ENCODE measurements around the gene MMP24. TPM values are rescaled to one million over a fixed set of nuclear protein-coding genes. Genes with fewer than 3 reads are reported as not detected.
A peak's percentile ranks its signal among the peaks of the same experiment; 100 is the strongest.

The MMP24 gene
- total RNA-seq, 1 experiment from 2014 or later = not detected

GRCh38 chr20:35279040-35279439 lies 52.5 kb downstream of the MMP24 start:
- no TSS peak for BruUV-seq (replicated peaks)
- no peak for TF ChIP-seq CTCF (IDR thresholded peaks at IDR 0.05; ENCODE audit: unreplicated experiment)
- intact Hi-C loops (cut with micrococcal nuclease) = no loop called here
- Mint-ChIP-seq H3K4me3 (ENCODE audit: unreplicated experiment) (peak overlapping the region; percentile 98), H3K27ac (ENCODE audit: low read depth, unreplicated experiment) (peak overlapping the region; percentile 87), H3K36me3 (ENCODE audit: insufficient read depth, unreplicated experiment) (peaks cover 64% of the 10 kb centered on the region), H3K27me3 (ENCODE audit: insufficient read depth, unreplicated experiment) (no peaks in the 10 kb centered on the region), H3K9me3 (ENCODE audit: unreplicated experiment) (no peaks in the 10 kb centered on the region), H3K4me1 (ENCODE audit: insufficient read depth, unreplicated experiment) (peaks cover 26% of the 10 kb centered on the region)
- ChIA-PET CTCF (interaction anchor here (0.5 to 3.5 kb wide), 9 partner anchors 10 to 739 kb away, joined by 3 to 22 read pairs (median 4); partner anchors contain the start of genes EDEM2 and GDF5), POLR2A (interaction anchor here (0.6 to 7.3 kb wide), 10 partner anchors 9 to 463 kb away, joined by 3 to 92 read pairs (median 4); partner anchors contain the start of genes CEP250, EDEM2, RBM39 and UQCC1)
- DNase-seq (ENCODE audit: unreplicated experiment) = peak; percentile 66

GRCh38 chr20:35279533-35280174 lies 53.2 kb downstream of the MMP24 start:
- H3K4me3 Mint-ChIP-seq (ENCODE audit: unreplicated experiment) = no peak overlapping the region
- TF ChIP-seq CTCF (IDR thresholded peaks at IDR 0.05; ENCODE audit: unreplicated experiment) = no peak
- no peak for DNase-seq (ENCODE audit: unreplicated experiment)
- intact Hi-C loops (cut with micrococcal nuclease) = no loop called here
- POLR2A ChIA-PET = interaction anchor here (0.6 to 7.3 kb wide), 9 partner anchors 10 to 463 kb away, joined by 3 to 92 read pairs (median 3); partner anchors contain the start of genes CEP250, EDEM2, RBM39 and UQCC1
- no peaks in the 10 kb centered on the region for H3K9me3 Mint-ChIP-seq (ENCODE audit: unreplicated experiment)
- H3K27ac Mint-ChIP-seq (ENCODE audit: low read depth, unreplicated experiment) = peak overlapping the region; percentile 87
- peaks cover 64% of the 10 kb centered on the region for H3K36me3 Mint-ChIP-seq (ENCODE audit: insufficient read depth, unreplicated experiment)
- CTCF ChIA-PET = interaction anchor here (0.5 to 3.5 kb wide), 11 partner anchors 11 to 740 kb away, joined by 3 to 22 read pairs (median 4); partner anchors contain the start of genes EDEM2 and GDF5
- H3K4me1 Mint-ChIP-seq (ENCODE audit: insufficient read depth, unreplicated experiment) = peaks cover 27% of the 10 kb centered on the region
- no peaks in the 10 kb centered on the region for H3K27me3 Mint-ChIP-seq (ENCODE audit: insufficient read depth, unreplicated experiment)
- no TSS peak for BruUV-seq (replicated peaks)

GRCh38 chr20:35280523-35280922 lies 54.0 kb downstream of the MMP24 start:
- ChIA-PET CTCF (interaction anchor here (0.6 to 3.5 kb wide), 5 partner anchors 11 to 166 kb away, joined by 3 to 22 read pairs (median 7); partner anchors contain the start of gene GDF5), POLR2A (interaction anchor here (0.6 to 7.3 kb wide), 6 partner anchors 9 to 456 kb away, joined by 3 to 92 read pairs (median 3); partner anchors contain the start of gene CEP250)
- no peak for DNase-seq (ENCODE audit: unreplicated experiment)
- BruUV-seq (replicated peaks) = no TSS peak
- H3K27ac Mint-ChIP-seq (ENCODE audit: low read depth, unreplicated experiment) = no peak overlapping the region
- TF ChIP-seq CTCF (IDR thresholded peaks at IDR 0.05; ENCODE audit: unreplicated experiment) = no peak
- H3K36me3 Mint-ChIP-seq (ENCODE audit: insufficient read depth, unreplicated experiment) = peaks cover 67% of the 10 kb centered on the region
- H3K4me1 Mint-ChIP-seq (ENCODE audit: insufficient read depth, unreplicated experiment) = peaks cover 33% of the 10 kb centered on the region
- H3K4me3 Mint-ChIP-seq (ENCODE audit: unreplicated experiment) = no peak overlapping the region
- no peaks in the 10 kb centered on the region for H3K27me3 Mint-ChIP-seq (ENCODE audit: insufficient read depth, unreplicated experiment)
- intact Hi-C loops (cut with micrococcal nuclease) = no loop called here
- H3K9me3 Mint-ChIP-seq (ENCODE audit: unreplicated experiment) = no peaks in the 10 kb centered on the region

- POLR2A ChIA-PET = interaction anchor here (1.0 to 7.3 kb wide), 6 partner anchors 24 to 173 kb away, joined by 3 to 121 read pairs (median 6); partner anchors contain the start of genes CEP250, EDEM2 and UQCC1
- no peak overlapping the region for H3K27ac Mint-ChIP-seq (ENCODE audit: low read depth, unreplicated experiment)
- BruUV-seq (replicated peaks) = no TSS peak
- intact Hi-C loops (cut with micrococcal nuclease) = no loop called here
- CTCF ChIA-PET = interaction anchor here (0.7 to 3.6 kb wide), 6 partner anchors 23 to 516 kb away, joined by 3 to 55 read pairs (median 6); partner anchors contain the start of gene GDF5
- H3K36me3 Mint-ChIP-seq (ENCODE audit: insufficient read depth, unreplicated experiment) = peaks cover 66% of the 10 kb centered on the region
- no peaks in the 10 kb centered on the region for H3K27me3 Mint-ChIP-seq (ENCODE audit: insufficient read depth, unreplicated experiment)
- no peak overlapping the region for H3K4me3 Mint-ChIP-seq (ENCODE audit: unreplicated experiment)
- DNase-seq (ENCODE audit: unreplicated experiment) = no peak
- TF ChIP-seq CTCF (IDR thresholded peaks at IDR 0.05; ENCODE audit: unreplicated experiment) = no peak
- no peaks in the 10 kb centered on the region for H3K9me3 Mint-ChIP-seq (ENCODE audit: unreplicated experiment)
- peaks cover 40% of the 10 kb centered on the region for H3K4me1 Mint-ChIP-seq (ENCODE audit: insufficient read depth, unreplicated experiment)
Observed at GRCh38 chr20:35281506-35282101, 55.1 kb downstream of the MMP24 start.
